SIG-M5 treated with dmso at 0.1 percent for 504 hours (cell line): Measurements from ENCODE around the gene ARHGAP42.
"Not testable (repeated sequence)": the region's sequence is repeated elsewhere in the genome, so short reads cannot be mapped to it uniquely, and the experiment has no call there.

Experiments used
- DNase-seq: peaks from one replicate; lab custom pipeline; 2025; ENCODE audit not compliant: unreplicated experiment; lab: John Stamatoyannopoulos, UW

ARHGAP42 gene

GRCh38 chr11:100863080-100863581 lies 176.0 kb downstream of the ARHGAP42 start:
- DNase-seq: no peak

GRCh38 chr11:100865443-100866065 lies 178.5 kb downstream of the ARHGAP42 start:
- DNase-seq: no peak

- no peak for DNase-seq
Measured at GRCh38 chr11:100866453-100866852, 179.4 kb downstream of the ARHGAP42 start.

GRCh38 chr11:100867606-100868005 lies 180.5 kb downstream of the ARHGAP42 start:
- no peak for DNase-seq

GRCh38 chr11:100869328-100869727 lies 182.2 kb downstream of the ARHGAP42 start:
- no peak for DNase-seq

GRCh38 chr11:100870138-100870537 lies 183.1 kb downstream of the ARHGAP42 start:
- DNase-seq: no peak

GRCh38 chr11:100872951-100873740 lies 186.1 kb downstream of the ARHGAP42 start:
- no peak for DNase-seq

GRCh38 chr11:100874203-100874602 lies 187.1 kb downstream of the ARHGAP42 start:
- no peak for DNase-seq

- no peak for DNase-seq
Measured at GRCh38 chr11:100875521-100875869, 188.4 kb downstream of the ARHGAP42 start.

GRCh38 chr11:100876815-100877520 lies 189.9 kb downstream of the ARHGAP42 start:
- no peak for DNase-seq

GRCh38 chr11:100878474-100878873 lies 191.4 kb downstream of the ARHGAP42 start:
- no peak for DNase-seq

- DNase-seq: no peak
Measured at GRCh38 chr11:100882957-100883356, 195.9 kb downstream of the ARHGAP42 start.

- no peak for DNase-seq
Measured at GRCh38 chr11:100883830-100884229, 196.7 kb downstream of the ARHGAP42 start.

- no peak for DNase-seq
Measured at GRCh38 chr11:100887659-100888058, 200.6 kb downstream of the ARHGAP42 start.

GRCh38 chr11:100888836-100889235 lies 201.7 kb downstream of the ARHGAP42 start:
- no peak for DNase-seq

GRCh38 chr11:100889758-100890157 lies 202.7 kb downstream of the ARHGAP42 start:
- no peak for DNase-seq

- no peak for DNase-seq
Measured at GRCh38 chr11:100890789-100891188, 203.7 kb downstream of the ARHGAP42 start.

GRCh38 chr11:100892886-100893285 lies 205.8 kb downstream of the ARHGAP42 start:
- DNase-seq: no peak

- DNase-seq: no peak
Measured at GRCh38 chr11:100895449-100895848, 208.4 kb downstream of the ARHGAP42 start.

- DNase-seq: not testable (repeated sequence)
Measured at GRCh38 chr11:100895976-100896375, 208.9 kb downstream of the ARHGAP42 start.

GRCh38 chr11:100901471-100901870 lies 214.4 kb downstream of the ARHGAP42 start:
- not testable (repeated sequence) for DNase-seq
